GM19025 (cell line): ENCODE results near the gene UNC119.
"Not testable (repeated sequence)": the region's sequence is repeated elsewhere in the genome, so short reads cannot be mapped to it uniquely, and the experiment has no call there.

Experiments
- ATAC-seq: cut with Tn5 transposase; IDR thresholded peaks from one replicate; pipeline ENCODE4 v1.9.1; 2021; ENCODE audit warnings: mild to moderate bottlenecking, low read depth, moderate library complexity; ENCODE audit not compliant: unreplicated experiment

The UNC119 gene

DNA sequence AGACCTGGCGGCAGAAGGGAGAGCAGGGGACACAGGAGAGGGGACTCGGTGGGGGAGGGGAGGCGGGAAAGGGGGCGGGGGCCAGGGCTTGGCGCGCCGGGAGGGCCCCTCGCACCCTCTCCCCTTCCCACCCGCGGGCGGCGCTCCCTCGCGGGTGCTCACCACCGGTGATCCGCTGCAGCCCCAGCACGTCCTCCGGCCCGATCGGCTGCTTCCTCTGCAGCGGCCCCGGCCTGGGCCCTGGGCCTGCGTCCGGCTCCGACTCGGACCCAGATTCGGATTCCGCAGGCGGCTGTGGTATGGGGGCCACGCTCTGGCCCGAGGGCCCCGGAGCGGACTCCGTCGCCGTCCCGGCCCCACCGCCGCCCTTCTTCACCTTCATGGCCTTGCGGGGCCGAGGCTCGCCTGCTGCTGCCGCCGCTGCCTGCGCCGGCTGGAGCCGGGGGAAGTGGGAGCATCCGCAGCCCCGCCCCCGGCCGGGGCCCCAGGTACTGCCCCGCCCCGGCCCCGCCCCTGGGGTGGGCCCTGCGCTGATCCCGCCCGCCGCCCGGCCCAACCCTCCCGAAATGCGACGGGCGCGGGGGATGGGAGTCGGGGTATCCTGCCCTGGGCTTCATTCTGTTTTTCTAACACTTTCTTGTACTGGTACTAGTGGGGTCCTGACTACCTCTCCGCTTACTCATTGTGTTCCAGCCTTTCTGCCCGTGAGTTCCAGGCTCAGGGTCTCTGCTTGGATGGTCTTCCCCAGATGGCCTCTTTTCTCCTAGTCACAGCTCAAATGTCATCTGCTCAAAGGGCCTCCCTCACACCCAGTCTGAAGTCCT, at the start of gene UNC119:
TSS of gene UNC119 (minus strand) at position 449 of the 824 bp plus-strand sequence. CDS start at position 382, 67 bp downstream.
- ATAC-seq, result peak; percentile 62

DNA sequence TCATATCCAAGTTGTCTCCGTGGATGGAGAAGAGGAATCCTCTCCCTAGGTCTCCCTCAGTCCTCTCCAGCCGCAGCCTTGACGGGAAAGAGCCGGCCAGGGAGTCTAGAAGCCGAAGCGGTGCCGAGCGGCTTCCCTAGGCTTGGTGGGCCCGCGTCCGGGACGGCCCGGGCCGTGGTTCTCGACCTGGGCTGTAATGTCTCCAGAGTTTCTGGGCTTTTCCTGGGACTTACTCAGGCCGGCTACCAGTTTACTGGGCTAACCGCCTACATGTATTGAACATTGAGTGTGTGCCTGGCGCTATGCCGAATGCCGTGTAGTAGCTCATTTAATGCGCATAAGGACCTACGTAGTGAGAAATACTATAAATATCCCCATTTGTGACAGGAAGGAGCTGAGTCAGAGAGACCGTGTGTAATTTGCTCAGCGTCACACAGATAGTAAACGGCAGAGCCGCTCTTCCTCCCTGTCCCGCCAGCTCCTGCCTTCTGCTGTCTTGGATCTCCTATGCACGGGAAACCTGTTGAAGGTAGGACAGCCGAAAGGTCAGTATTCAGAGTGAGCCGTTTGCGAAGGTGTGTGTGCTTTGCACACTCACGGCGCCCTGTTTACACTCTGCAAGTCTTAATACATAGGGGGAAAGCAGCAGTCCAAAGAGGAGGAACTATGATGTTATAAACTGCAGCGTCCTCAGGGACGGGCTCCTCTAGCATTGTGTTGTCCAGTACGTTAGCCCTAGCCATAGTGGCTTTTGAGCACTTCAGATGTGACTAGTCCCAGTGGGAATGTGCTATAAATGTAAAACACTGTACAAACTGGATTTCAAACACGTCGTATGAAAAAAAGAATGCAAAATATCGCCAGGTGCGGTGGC, 47.1 kb upstream of the UNC119 start:
- ATAC-seq, result peak; percentile 33

DNA sequence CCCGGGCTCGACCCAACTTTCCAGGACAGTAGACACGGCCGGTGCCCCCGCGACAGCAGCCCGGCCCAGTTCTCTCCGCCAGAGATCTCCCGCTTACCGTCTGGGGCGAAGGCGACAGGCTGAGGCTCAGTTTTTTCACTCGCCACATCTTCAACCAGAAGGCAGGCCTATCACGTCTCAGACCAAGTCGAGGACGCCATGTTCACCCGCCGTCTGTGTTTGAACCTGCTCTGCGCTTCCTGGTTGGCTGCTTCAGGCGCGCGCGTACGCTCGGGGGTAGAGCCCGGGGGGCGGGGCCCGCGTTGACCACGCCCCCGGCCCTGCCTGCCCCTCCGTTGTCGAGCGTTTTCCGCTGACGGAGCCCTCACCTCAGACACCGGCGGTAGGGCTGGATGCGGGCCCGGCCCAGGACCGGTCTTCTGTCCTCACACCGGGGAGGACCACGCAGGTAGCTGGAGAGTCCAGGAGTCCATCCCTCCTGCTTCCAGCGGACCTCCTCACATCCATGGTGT, 46.4 kb upstream of the UNC119 start, which contains the start of gene SPAG5:
TSS of gene SPAG5 (minus strand) at position 227 of the 512 bp plus-strand sequence. CDS start at position 148, 79 bp downstream.
- peak; percentile 81 for ATAC-seq

DNA sequence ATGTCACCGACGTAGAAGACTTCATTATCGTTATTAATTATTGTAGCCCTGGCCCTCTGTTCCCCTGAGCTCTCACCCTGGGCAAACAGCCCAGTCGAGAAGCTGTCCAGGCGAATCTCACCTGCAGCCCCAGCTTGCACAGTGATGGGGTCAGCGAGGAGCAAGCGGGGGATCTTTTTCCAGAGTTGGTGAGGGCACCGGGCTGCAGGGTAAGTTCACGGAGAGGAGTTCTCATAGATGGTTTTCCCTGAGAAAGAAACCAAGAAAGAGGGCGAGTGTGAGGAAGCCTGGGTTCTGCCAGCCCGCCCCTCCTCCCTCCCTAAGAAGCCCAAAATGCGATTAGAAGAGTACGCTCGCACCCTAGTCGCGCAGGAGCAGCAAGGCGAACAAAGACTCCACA, 46.0 kb upstream of the UNC119 start:
- ATAC-seq, result no peak

DNA sequence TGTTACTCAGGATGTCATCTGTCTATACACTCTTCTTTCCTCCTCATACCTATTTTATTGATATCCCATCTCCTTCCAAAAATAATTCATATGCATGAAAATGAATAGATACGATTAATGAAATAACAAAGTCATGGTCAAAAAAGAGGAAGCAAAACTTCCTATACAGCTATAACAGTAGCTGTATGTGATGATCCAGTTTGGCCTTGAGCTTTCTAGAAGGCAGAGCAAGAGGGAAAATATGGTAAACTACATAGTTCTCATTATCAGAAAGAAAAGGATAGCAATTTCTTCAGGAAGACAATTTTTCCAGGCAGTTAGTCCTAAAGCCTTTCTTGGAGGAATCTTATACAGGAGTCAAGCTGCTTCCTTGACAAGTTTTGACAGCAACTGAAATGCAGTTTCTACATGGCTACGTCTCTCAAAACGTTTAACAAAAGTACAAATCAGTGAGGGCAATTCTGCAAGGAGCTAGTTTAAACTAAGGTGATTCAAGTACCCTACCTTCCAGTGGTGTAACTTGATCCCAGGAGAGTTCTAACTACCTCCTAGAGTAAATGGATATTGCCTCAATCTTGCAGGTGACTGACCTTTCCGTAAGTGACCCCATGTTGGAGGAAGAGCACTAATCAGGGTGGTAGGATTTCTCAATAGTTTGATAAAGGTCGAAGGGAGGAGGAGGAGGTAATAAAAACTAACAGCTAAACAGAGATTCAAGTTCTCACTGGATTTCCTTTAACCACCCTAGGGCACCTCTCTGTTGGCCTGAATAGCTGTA, 45.4 kb upstream of the UNC119 start:
- no peak for ATAC-seq

DNA sequence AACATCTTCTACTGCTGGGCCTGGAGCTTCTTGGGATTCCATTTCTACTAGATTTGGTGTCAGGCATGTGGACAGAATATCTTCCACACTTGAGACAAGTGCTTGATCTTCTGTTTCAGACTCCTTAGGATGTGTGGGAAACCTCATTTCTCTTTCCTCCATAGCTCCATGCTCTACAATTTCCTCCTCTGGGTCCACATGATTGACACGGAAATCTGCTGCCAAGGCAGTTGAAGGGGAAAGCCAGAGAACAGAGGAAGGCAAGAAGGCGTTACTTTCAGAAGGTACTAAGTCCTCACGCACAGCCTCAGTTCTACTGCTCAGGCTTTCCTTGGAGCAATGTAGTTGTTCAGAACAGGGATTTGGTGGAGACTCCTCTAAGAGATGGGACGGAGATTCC, 39.8 kb upstream of the UNC119 start:
- ATAC-seq, result no peak

DNA sequence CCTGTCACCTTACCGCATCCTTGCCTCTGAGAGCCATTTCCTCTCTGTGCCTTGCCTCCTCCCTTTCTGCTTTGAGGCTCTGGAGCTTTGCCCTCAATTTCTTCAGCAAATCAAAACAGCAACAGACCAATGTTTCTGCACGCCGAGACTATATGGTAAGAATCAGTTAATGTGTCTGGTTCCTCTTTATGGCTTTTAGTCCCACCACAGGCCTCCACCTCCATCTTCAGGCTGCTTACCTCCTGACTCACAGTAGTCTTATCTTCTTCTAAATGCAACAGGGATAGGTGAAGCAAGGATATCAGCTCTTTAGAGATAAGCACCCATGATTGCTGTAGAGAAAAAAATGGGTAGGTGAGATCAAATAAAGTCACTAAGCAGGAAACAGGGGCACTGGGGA, 33.4 kb upstream of the UNC119 start:
- no peak for ATAC-seq

DNA sequence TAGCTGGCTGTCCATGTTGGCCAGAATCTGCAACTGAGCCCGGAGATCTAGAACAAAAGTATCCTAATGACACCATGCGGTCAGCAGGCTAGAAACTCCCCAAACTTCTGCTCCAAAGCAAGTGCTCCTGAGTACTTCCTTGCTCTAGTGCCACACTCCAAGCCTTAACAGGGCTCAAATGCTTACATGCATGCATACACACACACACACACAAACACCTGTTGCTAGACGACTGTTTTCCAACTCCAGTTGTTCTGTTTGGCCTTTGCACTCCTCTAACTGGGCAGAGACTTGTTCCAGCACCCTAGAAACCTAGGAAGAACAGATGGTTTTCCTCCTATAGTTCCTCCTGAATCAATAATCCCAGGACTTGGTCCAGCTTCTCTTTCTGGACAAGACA, 32.0 kb upstream of the UNC119 start:
- no peak for ATAC-seq

DNA sequence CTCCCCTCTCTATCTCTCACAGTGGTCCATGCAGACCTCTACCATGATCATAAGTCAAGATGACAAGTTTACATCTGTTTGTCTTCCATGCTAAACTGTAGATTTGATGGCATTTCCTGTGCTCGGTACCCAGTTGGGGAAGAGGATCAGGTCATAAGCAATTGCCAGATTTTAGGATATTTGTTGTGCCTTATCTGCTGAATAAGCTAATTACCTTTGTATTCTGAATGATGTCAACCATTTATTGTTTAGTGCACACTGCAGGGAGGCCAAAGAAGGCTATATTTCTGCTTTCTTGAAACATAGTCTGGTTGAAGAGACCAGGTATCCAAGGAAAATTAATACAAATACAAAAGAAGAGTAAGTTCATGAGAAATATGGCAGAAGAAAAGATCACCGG, 30.1 kb upstream of the UNC119 start:
- no peak for ATAC-seq

DNA sequence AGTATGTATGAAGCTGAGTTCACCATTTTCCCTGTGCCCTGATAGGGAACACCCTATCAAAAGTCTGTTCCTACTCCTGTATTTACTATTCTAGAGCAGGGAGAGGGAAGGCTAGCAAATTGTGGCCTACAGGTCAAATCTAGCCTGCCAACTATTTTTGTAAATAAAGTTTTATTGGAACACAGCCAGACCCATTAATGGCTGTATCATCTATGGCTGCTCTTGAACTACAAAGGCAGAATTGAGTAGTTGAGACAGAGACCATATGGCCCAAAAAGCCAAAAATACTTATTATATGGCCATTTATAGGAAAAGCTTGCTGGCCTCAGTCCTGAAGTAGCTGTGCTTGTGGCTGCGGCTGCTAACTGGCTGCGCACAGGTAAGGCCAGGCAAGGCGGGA, 28.5 kb upstream of the UNC119 start:
- ATAC-seq, result no peak

DNA sequence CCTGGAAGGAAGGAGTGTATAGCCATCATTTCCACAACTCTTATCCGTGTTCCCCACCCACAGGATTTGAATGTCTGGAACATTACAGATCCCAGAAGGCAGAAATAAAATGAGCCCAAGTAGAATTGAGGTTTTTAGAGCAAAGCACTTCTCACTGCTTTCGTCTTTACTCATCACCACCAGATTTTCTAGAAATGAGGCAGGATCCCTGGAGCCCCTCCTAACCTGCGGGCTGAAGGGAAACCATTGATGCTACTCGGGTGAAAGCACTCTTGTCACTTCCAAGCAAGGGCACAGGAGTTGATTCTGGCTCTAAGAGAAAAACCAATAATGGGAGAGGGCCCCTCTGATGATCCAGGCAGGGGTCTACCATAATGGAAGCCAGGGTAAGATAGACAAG, 27.1 kb upstream of the UNC119 start:
- no peak for ATAC-seq

DNA sequence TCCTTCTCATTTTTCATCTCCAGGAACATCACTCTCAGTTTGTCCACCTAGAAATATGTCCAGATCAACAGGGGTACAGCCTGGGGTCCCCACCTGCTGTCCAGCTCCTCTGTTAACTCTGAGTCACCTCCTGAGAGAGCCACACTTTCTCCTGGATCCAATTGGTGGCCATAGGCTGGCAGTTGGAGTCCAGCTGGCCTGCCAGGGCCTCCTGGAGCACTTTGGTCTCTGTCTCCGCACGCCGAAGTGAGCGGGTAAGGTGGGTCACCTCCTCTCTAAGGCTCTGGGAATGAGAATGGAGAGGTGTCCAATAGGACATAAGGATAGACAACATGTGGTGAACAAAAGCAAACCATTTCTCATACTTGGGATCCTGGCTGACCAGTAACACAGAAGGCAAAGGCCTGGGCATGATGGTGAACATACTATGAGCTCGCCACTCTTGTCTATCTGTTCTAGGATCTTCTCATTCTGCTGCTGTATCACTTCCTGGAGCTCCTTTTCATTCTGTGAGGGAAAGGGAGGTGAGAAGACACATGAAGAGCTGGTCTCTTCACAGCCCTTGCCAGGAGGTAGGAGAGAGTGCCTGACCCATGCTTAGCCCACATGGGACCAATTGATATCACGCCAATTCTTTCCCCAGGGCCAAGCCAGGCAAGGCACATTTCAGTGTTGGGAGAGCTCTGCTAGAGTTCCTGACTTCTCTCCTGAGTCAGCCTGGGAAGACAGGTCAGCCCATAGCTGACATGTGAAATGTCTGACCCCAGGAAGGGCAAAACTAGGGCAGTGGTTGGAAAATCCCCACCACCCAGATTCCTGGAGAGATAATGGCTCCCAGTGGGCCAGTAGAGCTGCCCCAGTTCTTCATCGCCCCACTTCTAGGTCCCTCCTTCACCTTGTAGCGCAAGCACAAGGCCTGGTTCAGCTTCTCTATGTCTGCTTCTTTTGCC, 26.1 kb upstream of the UNC119 start:
- no peak for ATAC-seq

DNA sequence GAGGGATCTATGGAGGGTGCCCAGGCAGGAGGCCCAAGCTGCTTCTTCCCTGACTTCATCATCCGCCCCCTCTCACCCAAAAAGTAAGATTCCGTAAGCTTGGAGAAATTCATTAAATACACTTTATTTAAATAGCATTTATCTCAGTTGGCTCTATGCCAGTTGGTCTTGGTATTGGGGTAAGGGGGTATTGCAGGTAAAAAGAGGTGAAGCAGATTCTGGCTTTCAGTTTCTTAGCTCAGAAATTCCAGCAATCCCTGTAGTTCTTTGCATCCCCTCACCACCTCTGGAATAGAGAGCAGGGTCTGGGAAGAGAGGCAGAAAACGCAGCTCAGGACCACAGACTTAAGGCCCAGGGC, 25.0 kb upstream of the UNC119 start:
- ATAC-seq, result no peak

DNA sequence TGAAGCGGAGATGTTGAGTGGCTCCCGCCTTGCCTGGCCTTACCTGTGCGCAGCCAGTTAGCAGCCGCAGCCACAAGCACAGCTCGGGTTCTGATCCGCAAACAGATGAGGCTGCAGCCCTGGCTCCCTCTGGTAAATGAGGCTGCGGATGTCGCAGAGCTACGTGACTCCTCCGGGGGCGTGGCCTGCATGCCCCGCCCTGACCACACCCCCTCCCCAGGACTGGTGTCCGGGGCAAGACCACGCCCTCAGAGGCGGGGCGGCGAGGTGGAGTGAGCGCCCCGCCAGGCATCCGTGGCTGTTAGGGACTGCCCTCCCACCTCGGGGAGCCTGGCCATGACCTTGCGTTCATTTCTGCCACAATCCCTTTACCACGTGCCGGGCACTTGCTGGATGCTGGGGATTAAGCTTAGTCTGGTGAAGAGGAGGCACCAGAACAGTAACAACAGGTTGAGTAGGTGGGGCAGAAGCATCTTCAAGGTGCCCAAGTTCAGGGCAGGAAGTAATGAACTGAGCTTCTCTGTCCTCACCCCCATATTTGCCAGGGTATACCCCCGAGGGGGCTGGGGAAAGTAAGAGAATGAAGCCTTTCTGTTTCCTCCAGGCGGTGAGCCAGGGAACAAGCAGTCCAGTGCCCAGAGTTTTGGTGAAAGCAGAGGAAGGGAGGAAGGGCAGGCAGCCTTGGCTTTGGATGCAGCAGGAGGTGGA, 24.5 kb upstream of the UNC119 start, which contains the start of gene ALDOC:
TSS of gene ALDOC (minus strand) at position 138 of the 708 bp plus-strand sequence. CDS start 1,363 bp downstream, outside the sequence.
- peak; percentile 93 for ATAC-seq

DNA sequence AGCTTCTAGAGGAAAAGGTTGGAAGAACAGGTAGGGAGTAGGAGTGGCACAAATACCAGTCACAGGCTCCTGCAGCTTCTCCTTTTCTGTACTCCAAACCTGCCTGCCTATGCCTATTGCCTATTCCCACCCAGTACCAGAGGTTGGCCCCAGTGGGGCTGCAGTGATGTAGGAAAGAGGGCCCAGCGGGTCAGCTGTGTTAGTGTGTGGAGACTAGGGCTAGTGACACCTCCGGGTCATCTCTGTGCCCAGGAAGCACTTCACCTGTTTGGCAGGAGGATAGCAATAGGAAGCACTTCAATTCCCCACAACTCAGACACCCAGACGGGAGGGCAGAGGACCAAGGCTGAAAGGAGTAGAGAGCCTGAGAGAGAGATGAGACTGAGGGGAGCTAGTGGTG, 23.6 kb upstream of the UNC119 start:
- not testable (repeated sequence) for ATAC-seq

DNA sequence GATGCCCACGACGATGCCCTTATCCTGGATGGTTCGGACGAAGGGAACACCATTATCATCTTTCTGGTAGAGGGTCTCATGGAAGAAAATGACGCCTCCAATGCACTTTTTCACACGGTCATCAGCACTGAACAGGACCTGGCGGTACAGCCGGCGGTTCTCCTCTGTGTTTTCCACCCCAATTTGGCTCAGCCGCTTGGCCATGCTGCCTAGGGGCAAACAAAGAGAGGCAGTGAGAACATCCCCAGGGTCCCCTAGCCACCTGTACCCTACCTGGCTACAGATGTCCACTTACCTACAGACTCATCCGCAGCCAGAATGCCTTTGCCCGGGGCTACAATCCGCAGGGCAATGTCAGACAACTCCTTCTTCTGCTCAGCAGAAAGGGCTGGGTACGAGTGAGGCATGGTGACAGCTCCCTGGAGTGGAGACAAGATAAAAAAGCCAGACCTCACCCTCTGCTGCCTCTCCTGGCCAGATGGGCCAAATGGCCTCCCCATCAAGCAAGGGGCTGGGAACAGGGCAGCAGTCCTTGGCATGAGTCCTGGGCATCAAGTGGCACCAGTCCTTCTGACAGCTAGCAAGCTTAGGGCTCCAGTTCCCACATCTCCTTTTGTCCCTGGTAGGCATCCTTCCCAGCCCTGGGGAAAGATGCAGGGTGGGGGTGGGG, 22.8 kb upstream of the UNC119 start:
- ATAC-seq, result no peak

DNA sequence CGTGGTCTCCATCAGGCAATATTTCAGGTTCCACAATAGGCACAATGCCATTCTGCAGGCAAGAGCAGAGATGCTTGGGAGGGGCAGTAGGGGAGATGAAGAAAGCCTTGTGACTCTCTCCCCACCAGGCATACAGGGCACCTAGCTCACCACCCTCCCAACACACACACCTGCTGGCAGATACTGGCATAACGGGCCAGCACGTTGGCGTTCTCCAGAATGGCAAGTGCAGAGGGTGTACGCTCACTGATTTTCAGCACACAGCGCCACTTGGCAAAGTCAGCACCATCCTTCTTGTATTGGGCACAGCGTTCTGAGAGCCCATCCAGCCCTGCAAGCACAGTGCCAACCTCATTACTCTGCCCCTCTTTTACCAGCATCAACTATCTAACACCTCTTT, 22.1 kb upstream of the UNC119 start:
- ATAC-seq, result no peak

DNA sequence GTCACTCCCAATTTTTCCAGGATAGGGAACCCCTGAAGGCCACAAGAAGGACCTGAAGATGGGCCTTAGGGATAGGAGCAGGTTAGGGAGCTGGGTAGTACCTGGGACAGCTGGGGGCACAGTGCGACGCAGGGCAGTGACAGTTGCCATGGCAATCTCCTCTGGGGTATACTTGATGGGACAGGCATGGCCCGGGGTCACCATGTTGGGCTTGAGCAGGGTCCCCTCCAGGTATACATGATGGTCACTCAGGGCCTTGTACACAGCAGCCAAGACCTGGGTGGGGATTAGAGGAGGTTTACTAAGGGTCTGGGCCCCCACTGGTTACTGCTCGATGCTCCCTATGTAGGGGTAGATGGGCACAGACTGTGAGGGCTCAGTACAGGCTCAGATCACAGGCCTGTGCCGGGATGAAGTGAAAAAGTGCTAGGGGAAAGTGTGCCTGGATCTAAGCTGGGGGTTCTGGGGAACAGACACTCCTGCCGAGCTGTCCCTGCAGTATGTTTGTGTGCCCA, 21.6 kb upstream of the UNC119 start:
- ATAC-seq, result no peak
